ENCODE data around the gene SUSD6. TPM values are rescaled to one million over a fixed set of nuclear protein-coding genes. Genes with fewer than 3 reads are reported as not detected.
"Not testable (repeated sequence)": the region's sequence is repeated elsewhere in the genome, so short reads cannot be mapped to it uniquely, and the experiment has no call there.

The SUSD6 gene
- total RNA-seq, 4 donors from 2014 or later = 33.8 to 125 (median 113) TPM

DNA sequence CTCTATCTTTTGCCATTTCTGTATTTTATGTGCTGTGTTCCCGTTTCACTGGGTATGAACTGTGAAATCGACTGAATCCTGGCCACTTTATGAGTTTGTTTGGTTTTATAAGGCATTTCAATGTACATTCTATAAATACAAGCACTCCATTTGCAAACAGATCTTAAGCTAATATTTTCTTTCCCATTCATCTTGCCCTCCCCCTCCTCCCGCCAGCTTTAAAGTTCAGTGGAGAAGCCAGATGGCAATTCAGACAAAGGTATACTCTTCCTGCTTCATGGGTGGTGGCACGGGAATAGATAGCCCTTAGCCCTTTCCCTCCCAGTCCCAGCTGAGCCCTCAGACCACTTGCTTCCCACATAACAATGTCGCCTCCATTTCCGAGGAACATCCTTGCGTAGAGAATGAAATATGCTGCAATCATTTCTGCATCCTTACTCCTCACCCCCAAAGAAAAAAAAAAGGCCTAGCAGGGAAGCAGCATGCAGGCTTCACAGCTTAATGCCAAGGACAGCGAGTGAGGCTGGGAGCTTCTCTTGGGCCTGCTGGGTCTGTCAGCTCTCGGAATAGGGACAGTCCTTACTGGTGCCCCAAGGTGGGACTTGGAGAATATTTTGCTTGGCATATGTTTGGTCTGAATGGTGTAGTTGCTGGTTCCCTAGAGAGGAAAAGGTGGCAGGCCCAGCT, 102.7 kb downstream of the SUSD6 start:
- peaks cover 0 to 58% (median 3%) of the 10 kb centered on the region in 4 donors for H3K4me1 ChIP-seq
- no peaks in the 10 kb centered on the region for H3K9me3 ChIP-seq
- TF ChIP-seq POLR2A (IDR thresholded peaks at IDR 0.05) = no peak
- TF ChIP-seq, protein P1, sequence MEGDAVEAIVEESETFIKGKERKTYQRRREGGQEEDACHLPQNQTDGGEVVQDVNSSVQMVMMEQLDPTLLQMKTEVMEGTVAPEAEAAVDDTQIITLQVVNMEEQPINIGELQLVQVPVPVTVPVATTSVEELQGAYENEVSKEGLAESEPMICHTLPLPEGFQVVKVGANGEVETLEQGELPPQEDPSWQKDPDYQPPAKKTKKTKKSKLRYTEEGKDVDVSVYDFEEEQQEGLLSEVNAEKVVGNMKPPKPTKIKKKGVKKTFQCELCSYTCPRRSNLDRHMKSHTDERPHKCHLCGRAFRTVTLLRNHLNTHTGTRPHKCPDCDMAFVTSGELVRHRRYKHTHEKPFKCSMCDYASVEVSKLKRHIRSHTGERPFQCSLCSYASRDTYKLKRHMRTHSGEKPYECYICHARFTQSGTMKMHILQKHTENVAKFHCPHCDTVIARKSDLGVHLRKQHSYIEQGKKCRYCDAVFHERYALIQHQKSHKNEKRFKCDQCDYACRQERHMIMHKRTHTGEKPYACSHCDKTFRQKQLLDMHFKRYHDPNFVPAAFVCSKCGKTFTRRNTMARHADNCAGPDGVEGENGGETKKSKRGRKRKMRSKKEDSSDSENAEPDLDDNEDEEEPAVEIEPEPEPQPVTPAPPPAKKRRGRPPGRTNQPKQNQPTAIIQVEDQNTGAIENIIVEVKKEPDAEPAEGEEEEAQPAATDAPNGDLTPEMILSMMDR (IDR thresholded peaks at IDR 0.05) = no peak
- no peaks in the 10 kb centered on the region for H3K27me3 ChIP-seq
- peak in 1 of 3 donors; percentile 45 for DNase-seq
- H3K4me3 ChIP-seq = no peak overlapping the region
- H3K27ac ChIP-seq = no peak overlapping the region
- H3K36me3 ChIP-seq = peaks cover 0 to 37% (median 0%) of the 10 kb centered on the region in 3 donors

DNA sequence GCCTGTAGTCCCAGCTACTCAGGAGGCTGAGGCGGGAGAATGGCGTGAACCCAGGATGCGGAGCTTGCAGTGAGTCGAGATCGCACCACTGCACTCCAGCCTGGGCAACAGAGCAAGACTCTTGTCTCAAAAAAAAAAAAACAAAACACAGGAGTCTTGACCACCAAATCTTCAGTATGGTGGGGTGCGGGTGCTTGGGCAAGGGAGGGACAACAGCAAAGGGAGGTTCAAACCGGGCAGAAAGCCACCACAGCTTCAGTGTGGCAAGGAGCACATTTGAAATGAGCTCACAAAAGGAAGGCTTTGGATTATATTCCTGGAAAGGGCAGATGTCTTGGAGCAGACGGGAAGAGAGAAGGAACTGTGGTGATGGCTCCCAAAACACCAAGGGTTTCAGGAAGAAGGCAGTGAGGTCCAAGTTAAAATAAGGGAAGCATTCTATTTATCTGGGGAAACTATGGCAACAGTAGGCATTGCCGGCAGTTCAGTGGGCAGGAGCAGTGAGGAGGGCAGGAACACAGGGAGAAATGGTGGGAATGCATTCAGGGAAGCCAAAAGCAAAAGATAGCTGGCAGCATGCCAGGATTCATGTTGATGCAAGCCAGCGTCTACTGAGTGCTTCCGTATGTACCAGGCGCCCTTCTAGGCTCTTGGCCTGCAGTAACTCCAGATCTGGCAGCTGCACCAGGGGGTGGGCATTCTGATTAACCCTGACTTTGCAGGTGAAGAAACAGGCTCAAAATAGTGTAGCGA, 104.5 kb downstream of the SUSD6 start:
- Histone ChIP-seq H3K9me3 (no peaks in the 10 kb centered on the region), H3K27ac (peak overlapping the region in 3 of 4 donors; percentile 11 to 26 (median 23)), H3K36me3 (peaks cover 0 to 22% (median 0%) of the 10 kb centered on the region in 3 donors), H3K27me3 (no peaks in the 10 kb centered on the region), H3K4me1 (peaks cover 0 to 50% (median 3%) of the 10 kb centered on the region in 4 donors), H3K4me3 (no peak overlapping the region)
- peak in 1 of 3 donors; percentile 68 for DNase-seq
- TF ChIP-seq, protein P1 (IDR thresholded peaks at IDR 0.05) = no peak
- TF ChIP-seq POLR2A (IDR thresholded peaks at IDR 0.05) = no peak

DNA sequence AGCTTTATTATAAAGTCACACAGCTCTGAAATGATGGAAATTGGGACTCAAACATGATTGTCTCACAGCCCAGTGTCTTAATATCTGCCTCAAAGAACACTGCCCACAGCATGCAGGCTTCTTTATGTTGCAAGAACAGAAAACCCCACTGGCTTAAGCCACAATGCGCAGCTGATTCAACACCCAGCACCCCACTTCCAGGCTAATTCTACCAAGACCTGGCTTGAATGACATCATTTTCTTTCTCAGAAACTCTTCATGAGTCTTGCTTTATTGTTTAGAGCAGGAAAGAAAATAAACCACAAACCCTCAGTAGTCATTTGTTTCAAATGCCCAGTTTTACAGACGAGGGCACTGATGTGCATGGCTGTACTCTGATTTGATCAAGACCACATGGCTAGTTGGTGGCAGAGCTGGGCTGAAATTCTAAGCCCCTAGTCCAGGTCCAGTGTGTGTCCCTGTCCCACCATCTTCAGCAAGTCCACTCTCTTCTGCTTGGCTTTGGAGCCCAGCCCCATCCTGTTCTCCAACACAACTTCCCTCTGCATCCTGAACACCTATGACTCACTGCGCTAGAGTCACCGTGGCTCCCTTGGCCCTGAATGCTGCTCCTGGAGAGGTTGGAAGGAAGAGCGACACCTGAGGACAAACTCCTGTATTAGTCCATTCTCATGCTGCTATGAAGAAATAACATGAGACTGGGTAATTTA, 105.2 kb downstream of the SUSD6 start:
- DNase-seq = peak in 1 of 3 donors; percentile 62

DNA sequence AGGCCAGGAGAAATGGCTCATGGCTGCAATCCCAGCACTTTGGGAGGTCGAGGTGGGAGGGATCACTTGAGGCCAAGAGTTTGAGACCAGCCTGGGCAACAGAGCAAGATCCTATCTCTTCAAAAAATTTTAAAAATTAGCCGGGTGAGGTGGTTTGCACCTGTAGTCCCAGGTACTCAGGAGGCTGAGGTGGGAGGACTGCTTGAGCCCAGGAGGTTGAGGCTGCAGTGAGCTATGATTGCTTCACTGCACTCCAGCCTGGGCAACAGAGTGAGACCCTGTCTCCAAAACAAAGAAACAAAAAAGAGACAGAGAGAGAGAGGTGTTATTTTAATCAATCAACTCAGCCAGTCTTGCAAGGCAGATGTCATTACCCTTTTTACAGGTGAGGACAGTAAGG, 107.2 kb downstream of the SUSD6 start:
- not testable (repeated sequence) for H3K27me3 ChIP-seq, H3K4me3 ChIP-seq, H3K36me3 ChIP-seq, H3K9me3 ChIP-seq
- peak in 1 of 3 donors; percentile 2 for DNase-seq
- H3K4me1 ChIP-seq = peaks cover 0 to 23% (median 0%) of the 10 kb centered on the region in 4 donors
- peak overlapping the region in 1 of 4 donors; percentile 43 for H3K27ac ChIP-seq

More for the DNA sequence above, 105.2 kb downstream of the SUSD6 start:
- Histone ChIP-seq H3K9me3 (no peaks in the 10 kb centered on the region), H3K36me3 (peaks cover 0 to 14% (median 0%) of the 10 kb centered on the region in 3 donors), H3K27ac (peak overlapping the region in 3 of 4 donors; percentile 11 to 26 (median 23)), H3K4me1 (peaks cover 0 to 43% (median 3%) of the 10 kb centered on the region in 4 donors), H3K4me3 (no peak overlapping the region), H3K27me3 (no peaks in the 10 kb centered on the region)
- no peak for TF ChIP-seq POLR2A (IDR thresholded peaks at IDR 0.05)
- TF ChIP-seq, protein P1 (IDR thresholded peaks at IDR 0.05) = no peak

DNA sequence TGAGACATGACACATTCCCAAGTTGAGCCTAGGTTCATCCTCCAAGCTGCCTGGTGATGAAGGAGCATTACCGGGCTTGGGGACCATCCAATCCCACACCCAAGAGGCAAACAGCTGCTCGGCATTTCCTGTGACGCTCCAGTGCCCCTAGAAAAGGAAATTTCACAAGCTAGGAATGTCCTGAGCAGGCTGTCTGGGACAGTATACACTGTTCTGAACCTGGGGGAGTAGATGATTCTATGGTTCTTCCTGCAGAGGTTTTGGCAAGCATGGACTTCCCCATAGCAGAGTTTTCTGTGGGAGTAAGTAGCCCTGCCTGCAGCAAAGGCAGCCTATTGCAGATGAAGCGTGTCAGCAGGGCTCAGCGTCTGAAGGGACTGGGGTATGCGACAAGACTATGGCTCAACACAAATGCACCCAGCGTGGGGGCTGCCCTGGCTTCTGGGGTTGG, 108.1 kb downstream of the SUSD6 start:
- H3K4me3 ChIP-seq = no peak overlapping the region
- peak in 1 of 3 donors; percentile 62 for DNase-seq
- H3K36me3 ChIP-seq = peaks cover 0 to under 1% (median 0%) of the 10 kb centered on the region in 3 donors

More for the DNA sequence above, 108.1 kb downstream of the SUSD6 start:
- Histone ChIP-seq H3K9me3 (no peaks in the 10 kb centered on the region), H3K27me3 (no peaks in the 10 kb centered on the region), H3K4me1 (peaks cover 0 to 17% (median 0%) of the 10 kb centered on the region in 4 donors), H3K27ac (peak overlapping the region in 2 of 4 donors; percentile 38 to 48)
- TF ChIP-seq, protein P1 (IDR thresholded peaks at IDR 0.05) = no peak
- no peak for TF ChIP-seq POLR2A (IDR thresholded peaks at IDR 0.05)
